ENCODE data around the gene TAF13. TPM values are rescaled to one million over a fixed set of nuclear protein-coding genes. Genes with fewer than 3 reads are reported as not detected.
"Not testable (repeated sequence)": the region's sequence is repeated elsewhere in the genome, so short reads cannot be mapped to it uniquely, and the experiment has no call there.

Gene TAF13
- polyA plus RNA-seq, 1 experiment, result 14.7 TPM

GRCh38 chr1:109025694-109026093 is 50.1 kb downstream of the TAF13 start:
- POLR2A ChIA-PET, result no interaction called here
- CTCF ChIA-PET, result interaction anchor here (0.6 kb wide), 1 partner anchor 613 kb away, joined by 4 read pairs; no protein-coding TSS in a partner anchor
- Histone ChIP-seq H3K4me3 (ENCODE audit: low read depth, low read length) (no peak overlapping the region), H3K36me3 (ENCODE audit: control insufficient read depth, insufficient read depth, low read length) (no peaks in the 10 kb centered on the region; the same call in 1 of the 2 replicates), H3K27me3 (ENCODE audit: control insufficient read depth, insufficient read depth, low read length) (no peaks in the 10 kb centered on the region)
- TF ChIP-seq CTCF (IDR thresholded peaks at IDR 0.05; ENCODE audit: insufficient read depth, low read depth, low read length), result no peak
- no peak for DNase-seq (ENCODE audit: low read depth)

GRCh38 chr1:109024646-109025045 is 51.2 kb downstream of the TAF13 start:
- ChIA-PET POLR2A (no interaction called here), CTCF (no interaction called here)
- TF ChIP-seq CTCF (IDR thresholded peaks at IDR 0.05; ENCODE audit: insufficient read depth, low read depth, low read length), result no peak
- no peak overlapping the region for H3K4me3 ChIP-seq (ENCODE audit: low read depth, low read length)
- DNase-seq (ENCODE audit: low read depth), result no peak
- no peaks in the 10 kb centered on the region for H3K27me3 ChIP-seq (ENCODE audit: control insufficient read depth, insufficient read depth, low read length)
- no peaks in the 10 kb centered on the region; the same call in 1 of the 2 replicates for H3K36me3 ChIP-seq (ENCODE audit: control insufficient read depth, insufficient read depth, low read length)

GRCh38 chr1:109020693-109021257 is 55.0 kb downstream of the TAF13 start:
- no peak for TF ChIP-seq CTCF (IDR thresholded peaks at IDR 0.05; ENCODE audit: insufficient read depth, low read depth, low read length)
- H3K36me3 ChIP-seq (ENCODE audit: control insufficient read depth, insufficient read depth, low read length), result no peaks in the 10 kb centered on the region; the same call in none of the 2 replicates
- DNase-seq (ENCODE audit: low read depth), result no peak
- POLR2A ChIA-PET, result no interaction called here
- no peaks in the 10 kb centered on the region for H3K27me3 ChIP-seq (ENCODE audit: control insufficient read depth, insufficient read depth, low read length)
- H3K4me3 ChIP-seq (ENCODE audit: low read depth, low read length), result no peak overlapping the region
- CTCF ChIA-PET, result interaction anchor here (0.7 kb wide), 2 partner anchors 92 to 468 kb away, joined by 3 read pairs; a partner anchor contains a TSS

GRCh38 chr1:109017719-109018118 is 58.1 kb downstream of the TAF13 start:
- H3K27me3 ChIP-seq (ENCODE audit: control insufficient read depth, insufficient read depth, low read length); DNase-seq (ENCODE audit: low read depth); H3K4me3 ChIP-seq (ENCODE audit: low read depth, low read length); H3K36me3 ChIP-seq (ENCODE audit: control insufficient read depth, insufficient read depth, low read length); POLR2A ChIA-PET: not testable (repeated sequence)
- CTCF ChIA-PET, result interaction anchor here (0.6 to 1.7 kb wide), 3 partner anchors 11 to 97 kb away, joined by 3 to 5 read pairs (median 3); no protein-coding TSS in a partner anchor

GRCh38 chr1:109017134-109017533 is 58.7 kb downstream of the TAF13 start:
- H3K36me3 ChIP-seq (ENCODE audit: control insufficient read depth, insufficient read depth, low read length), result peaks cover 1% of the 10 kb centered on the region
- ChIA-PET CTCF (interaction anchor here (0.6 to 1.7 kb wide), 4 partner anchors 10 to 490 kb away, joined by 3 to 5 read pairs (median 3); no protein-coding TSS in a partner anchor), POLR2A (no interaction called here)
- TF ChIP-seq CTCF (IDR thresholded peaks at IDR 0.05; ENCODE audit: insufficient read depth, low read depth, low read length), result no peak
- DNase-seq (ENCODE audit: low read depth), result no peak
- H3K4me3 ChIP-seq (ENCODE audit: low read depth, low read length), result no peak overlapping the region
- H3K27me3 ChIP-seq (ENCODE audit: control insufficient read depth, insufficient read depth, low read length), result no peaks in the 10 kb centered on the region

Small RNAs within 50 kb of the gene (small RNA-seq; reads per million reads assigned to genes)
- gene AL356488.2 (ENCODE audit: insufficient read length, low read depth, low replicate concordance) (not detected), gene BX679664.1 (ENCODE audit: insufficient read length, low read depth, low replicate concordance) (not detected)

Other genes starting within 250 kb of the TAF13 start
- 0.25 and 0.32 TPM in 2 replicates for gene AKNAD1, start 218.9 kb downstream of the TAF13 start, polyA plus RNA-seq (2011; rRNA removed)
- gene GPSM2, start 199.0 kb downstream of the TAF13 start, polyA plus RNA-seq (2011; rRNA removed), result 8.1 and 17.2 TPM in 2 replicates
- 28.7 and 38.8 TPM in 2 replicates for gene CLCC1, start 112.5 kb downstream of the TAF13 start, polyA plus RNA-seq (2011; rRNA removed)
- 7.3 and 12.8 TPM in 2 replicates for gene WDR47, start 33.9 kb downstream of the TAF13 start, polyA plus RNA-seq (2011; rRNA removed)
- gene TMEM167B, start 14.8 kb upstream of the TAF13 start, polyA plus RNA-seq (2011; rRNA removed), result 31.0 and 48.8 TPM in 2 replicates
- 1.1 and 2.3 TPM in 2 replicates for gene ELAPOR1, start 38.1 kb upstream of the TAF13 start, polyA plus RNA-seq (2011; rRNA removed)
- gene SARS1, start 137.9 kb upstream of the TAF13 start, polyA plus RNA-seq (2011; rRNA removed), result 411 and 428 TPM in 2 replicates
- gene CELSR2, start 173.5 kb upstream of the TAF13 start, polyA plus RNA-seq (2011; rRNA removed), result 0.82 and 0.98 TPM in 2 replicates
- 17.9 and 25.9 TPM in 2 replicates for gene PSRC1, start 207.1 kb upstream of the TAF13 start, polyA plus RNA-seq (2011; rRNA removed)
- gene MYBPHL, start 231.0 kb upstream of the TAF13 start, polyA plus RNA-seq (2011; rRNA removed), result 0.06 TPM in 1 of 2 replicates, not detected in the other